ENCODE data around the gene COL25A1. TPM values are rescaled to one million over a fixed set of nuclear protein-coding genes. Genes with fewer than 3 reads are reported as not detected.
"Not testable (repeated sequence)": the region's sequence is repeated elsewhere in the genome, so short reads cannot be mapped to it uniquely, and the experiment has no call there.

The COL25A1 gene
- total RNA-seq, 1 donor from 2014 or later = not detected

- Mint-ChIP-seq H3K4me3 (ENCODE audit: low read depth) (no peak overlapping the region), H3K27ac (no peak overlapping the region), H3K4me1 (ENCODE audit: low read depth) (no peaks in the 10 kb centered on the region), H3K27me3 (ENCODE audit: low read depth) (peaks cover 28% of the 10 kb centered on the region), H3K9me3 (no peaks in the 10 kb centered on the region), H3K36me3 (ENCODE audit: low read depth) (no peaks in the 10 kb centered on the region)
- DNase-seq (ENCODE audit: low spot score) = no peak
- intact Hi-C loops (cut with micrococcal nuclease) = no loop called here
Observed at GRCh38 chr4:109125084-109125483, 177.4 kb downstream of the COL25A1 start.

GRCh38 chr4:109123951-109124350, 178.5 kb downstream of the COL25A1 start:
- Mint-ChIP-seq H3K4me1 (ENCODE audit: low read depth) (no peaks in the 10 kb centered on the region), H3K9me3 (no peaks in the 10 kb centered on the region), H3K36me3 (ENCODE audit: low read depth) (no peaks in the 10 kb centered on the region), H3K4me3 (ENCODE audit: low read depth) (no peak overlapping the region), H3K27me3 (ENCODE audit: low read depth) (peaks cover 37% of the 10 kb centered on the region), H3K27ac (no peak overlapping the region)
- intact Hi-C loops (cut with micrococcal nuclease) = no loop called here
- DNase-seq (ENCODE audit: low spot score) = no peak

- Mint-ChIP-seq H3K36me3 (ENCODE audit: low read depth) (no peaks in the 10 kb centered on the region), H3K4me3 (ENCODE audit: low read depth) (no peak overlapping the region), H3K4me1 (ENCODE audit: low read depth) (no peaks in the 10 kb centered on the region), H3K9me3 (no peaks in the 10 kb centered on the region), H3K27me3 (ENCODE audit: low read depth) (peaks cover 40% of the 10 kb centered on the region), H3K27ac (no peak overlapping the region)
- intact Hi-C loops (cut with micrococcal nuclease) = no loop called here
- no peak for DNase-seq (ENCODE audit: low spot score)
Observed at GRCh38 chr4:109121561-109121960, 180.9 kb downstream of the COL25A1 start.

GRCh38 chr4:109119852-109120251, 182.6 kb downstream of the COL25A1 start:
- Mint-ChIP-seq H3K27me3 (ENCODE audit: low read depth) (peaks cover 43% of the 10 kb centered on the region), H3K27ac (no peak overlapping the region), H3K4me1 (ENCODE audit: low read depth) (no peaks in the 10 kb centered on the region), H3K4me3 (ENCODE audit: low read depth) (no peak overlapping the region), H3K9me3 (no peaks in the 10 kb centered on the region), H3K36me3 (ENCODE audit: low read depth) (no peaks in the 10 kb centered on the region)
- no peak for DNase-seq (ENCODE audit: low spot score)
- intact Hi-C loops (cut with micrococcal nuclease) = no loop called here

- Mint-ChIP-seq H3K36me3 (ENCODE audit: low read depth) (no peaks in the 10 kb centered on the region), H3K4me3 (ENCODE audit: low read depth) (no peak overlapping the region), H3K27me3 (ENCODE audit: low read depth) (peaks cover 43% of the 10 kb centered on the region), H3K27ac (no peak overlapping the region), H3K4me1 (ENCODE audit: low read depth) (no peaks in the 10 kb centered on the region), H3K9me3 (no peaks in the 10 kb centered on the region)
- no peak for DNase-seq (ENCODE audit: low spot score)
- intact Hi-C loops (cut with micrococcal nuclease) = no loop called here
Observed at GRCh38 chr4:109118635-109119034, 183.8 kb downstream of the COL25A1 start.

- Mint-ChIP-seq H3K4me3 (ENCODE audit: low read depth) (no peak overlapping the region), H3K27ac (no peak overlapping the region), H3K36me3 (ENCODE audit: low read depth) (no peaks in the 10 kb centered on the region), H3K4me1 (ENCODE audit: low read depth) (no peaks in the 10 kb centered on the region), H3K27me3 (ENCODE audit: low read depth) (peaks cover 27% of the 10 kb centered on the region), H3K9me3 (no peaks in the 10 kb centered on the region)
- DNase-seq (ENCODE audit: low spot score) = no peak
- intact Hi-C loops (cut with micrococcal nuclease) = no loop called here
Observed at GRCh38 chr4:109114501-109114900, 188.0 kb downstream of the COL25A1 start.

GRCh38 chr4:109113521-109113920, 188.9 kb downstream of the COL25A1 start:
- H3K9me3 Mint-ChIP-seq = no peaks in the 10 kb centered on the region
- H3K27ac Mint-ChIP-seq = no peak overlapping the region
- H3K4me1 Mint-ChIP-seq (ENCODE audit: low read depth) = no peaks in the 10 kb centered on the region
- no peaks in the 10 kb centered on the region for H3K36me3 Mint-ChIP-seq (ENCODE audit: low read depth)
- H3K4me3 Mint-ChIP-seq (ENCODE audit: low read depth) = no peak overlapping the region
- H3K27me3 Mint-ChIP-seq (ENCODE audit: low read depth) = peaks cover 21% of the 10 kb centered on the region
- DNase-seq (ENCODE audit: low spot score) = no peak
- intact Hi-C loops (cut with micrococcal nuclease) = no loop called here

- Mint-ChIP-seq H3K4me1 (ENCODE audit: low read depth) (no peaks in the 10 kb centered on the region), H3K9me3 (no peaks in the 10 kb centered on the region), H3K36me3 (ENCODE audit: low read depth) (no peaks in the 10 kb centered on the region), H3K27ac (no peak overlapping the region), H3K4me3 (ENCODE audit: low read depth) (no peak overlapping the region), H3K27me3 (ENCODE audit: low read depth) (peaks cover 25% of the 10 kb centered on the region)
- no peak for DNase-seq (ENCODE audit: low spot score)
- intact Hi-C loops (cut with micrococcal nuclease) = no loop called here
Observed at GRCh38 chr4:109111031-109111430, 191.4 kb downstream of the COL25A1 start.

GRCh38 chr4:109108215-109108614, 194.2 kb downstream of the COL25A1 start:
- H3K27ac Mint-ChIP-seq; H3K4me1 Mint-ChIP-seq (ENCODE audit: low read depth); H3K9me3 Mint-ChIP-seq; DNase-seq (ENCODE audit: low spot score); H3K4me3 Mint-ChIP-seq (ENCODE audit: low read depth); intact Hi-C loops (cut with micrococcal nuclease); H3K36me3 Mint-ChIP-seq (ENCODE audit: low read depth): not testable (repeated sequence)
- H3K27me3 Mint-ChIP-seq (ENCODE audit: low read depth) = peaks cover 18% of the 10 kb centered on the region

GRCh38 chr4:109094056-109094455, 208.4 kb downstream of the COL25A1 start:
- Mint-ChIP-seq H3K27me3 (ENCODE audit: low read depth) (peaks cover 14% of the 10 kb centered on the region), H3K4me1 (ENCODE audit: low read depth) (peaks cover 3% of the 10 kb centered on the region), H3K9me3 (no peaks in the 10 kb centered on the region), H3K4me3 (ENCODE audit: low read depth) (no peak overlapping the region), H3K36me3 (ENCODE audit: low read depth) (no peaks in the 10 kb centered on the region), H3K27ac (no peak overlapping the region)
- intact Hi-C loops (cut with micrococcal nuclease) = no loop called here
- no peak for DNase-seq (ENCODE audit: low spot score)

GRCh38 chr4:109091727-109092409, 210.6 kb downstream of the COL25A1 start:
- intact Hi-C loops (cut with micrococcal nuclease) = no loop called here
- DNase-seq (ENCODE audit: low spot score) = no peak
- Mint-ChIP-seq H3K27ac (no peak overlapping the region), H3K36me3 (ENCODE audit: low read depth) (no peaks in the 10 kb centered on the region), H3K4me1 (ENCODE audit: low read depth) (peaks cover 3% of the 10 kb centered on the region), H3K4me3 (ENCODE audit: low read depth) (no peak overlapping the region), H3K9me3 (no peaks in the 10 kb centered on the region), H3K27me3 (ENCODE audit: low read depth) (peaks cover 23% of the 10 kb centered on the region)

- H3K36me3 Mint-ChIP-seq (ENCODE audit: low read depth) = no peaks in the 10 kb centered on the region
- no peaks in the 10 kb centered on the region for H3K9me3 Mint-ChIP-seq
- DNase-seq (ENCODE audit: low spot score) = no peak
- no peak overlapping the region for H3K4me3 Mint-ChIP-seq (ENCODE audit: low read depth)
- peaks cover 2% of the 10 kb centered on the region for H3K4me1 Mint-ChIP-seq (ENCODE audit: low read depth)
- peaks cover 30% of the 10 kb centered on the region for H3K27me3 Mint-ChIP-seq (ENCODE audit: low read depth)
- intact Hi-C loops (cut with micrococcal nuclease) = no loop called here
- no peak overlapping the region for H3K27ac Mint-ChIP-seq
Observed at GRCh38 chr4:109083911-109084310, 218.5 kb downstream of the COL25A1 start.

GRCh38 chr4:109079731-109080130, 222.7 kb downstream of the COL25A1 start:
- intact Hi-C loops (cut with micrococcal nuclease) = no loop called here
- no peak overlapping the region for H3K4me3 Mint-ChIP-seq (ENCODE audit: low read depth)
- peaks cover 5% of the 10 kb centered on the region for H3K4me1 Mint-ChIP-seq (ENCODE audit: low read depth)
- DNase-seq (ENCODE audit: low spot score) = no peak
- peaks cover 15% of the 10 kb centered on the region for H3K27me3 Mint-ChIP-seq (ENCODE audit: low read depth)
- no peaks in the 10 kb centered on the region for H3K9me3 Mint-ChIP-seq
- H3K36me3 Mint-ChIP-seq (ENCODE audit: low read depth) = no peaks in the 10 kb centered on the region
- H3K27ac Mint-ChIP-seq = no peak overlapping the region

- H3K27ac Mint-ChIP-seq = no peak overlapping the region
- no peak overlapping the region for H3K4me3 Mint-ChIP-seq (ENCODE audit: low read depth)
- H3K36me3 Mint-ChIP-seq (ENCODE audit: low read depth) = no peaks in the 10 kb centered on the region
- peaks cover 15% of the 10 kb centered on the region for H3K27me3 Mint-ChIP-seq (ENCODE audit: low read depth)
- no peak for DNase-seq (ENCODE audit: low spot score)
- no peaks in the 10 kb centered on the region for H3K9me3 Mint-ChIP-seq
- H3K4me1 Mint-ChIP-seq (ENCODE audit: low read depth) = peaks cover 5% of the 10 kb centered on the region
- intact Hi-C loops (cut with micrococcal nuclease) = no loop called here
Observed at GRCh38 chr4:109079201-109079600, 223.3 kb downstream of the COL25A1 start.
